NCI-H2107 treated with DMSO at 0.1 percent for 48 hours (cell line): Measurements from ENCODE around the gene CD3G.

Source experiments
- DNase-seq: peaks from one replicate; lab custom pipeline; 2025; ENCODE audit not compliant: unreplicated experiment; lab: John Stamatoyannopoulos, UW

The CD3G gene

DNA sequence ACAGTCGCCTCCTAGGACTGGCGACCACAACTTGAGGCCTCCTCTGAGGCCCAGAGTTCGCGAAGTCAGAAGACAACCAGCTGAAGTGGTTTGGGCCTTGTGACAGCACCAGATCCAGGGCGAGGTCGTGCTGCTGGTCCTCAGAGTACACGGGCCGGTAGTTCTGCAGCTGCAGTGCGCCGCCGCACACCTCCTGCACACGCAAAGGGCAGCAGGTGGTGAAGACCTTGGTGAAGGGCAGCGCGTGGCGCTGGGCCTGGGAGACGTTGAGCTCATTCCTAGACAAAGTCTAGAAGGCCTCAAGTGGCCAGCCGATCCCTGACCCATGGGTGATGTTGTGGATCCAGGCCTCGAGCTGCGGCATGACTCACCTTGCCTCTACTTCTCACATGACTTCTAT, 21.4 kb upstream of the CD3G start:
- DNase-seq, result no peak

- no peak for DNase-seq
These were observed 18.9 kb upstream of the CD3G start for GRCh38 chr11:118325283-118325682.

- no peak for DNase-seq
These were observed 15.4 kb upstream of the CD3G start for GRCh38 chr11:118328745-118329144.

DNA sequence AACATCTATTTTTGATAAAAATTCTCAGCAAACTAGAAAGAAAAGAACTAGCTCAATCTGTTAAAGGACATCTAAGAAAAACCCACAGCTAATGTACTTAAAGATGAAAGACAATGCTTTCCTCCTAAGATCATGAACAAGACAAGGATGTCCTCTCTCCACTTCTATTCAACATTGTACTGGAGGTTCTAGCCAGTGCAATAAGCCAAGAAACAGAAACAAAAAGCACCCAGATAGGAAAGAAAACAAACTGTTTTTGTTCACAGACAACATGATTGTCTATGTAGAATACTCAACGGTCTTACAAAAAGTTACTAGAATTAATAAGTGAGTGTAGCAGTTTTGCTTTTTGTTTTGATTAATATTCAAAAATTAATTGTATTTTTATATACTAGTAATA, 9.4 kb upstream of the CD3G start:
- DNase-seq, result no peak

GRCh38 chr11:118338637-118339061, 5.5 kb upstream of the CD3G start:
- no peak for DNase-seq

- DNase-seq, result no peak
These were observed 4.7 kb upstream of the CD3G start for GRCh38 chr11:118339281-118339961.

DNA sequence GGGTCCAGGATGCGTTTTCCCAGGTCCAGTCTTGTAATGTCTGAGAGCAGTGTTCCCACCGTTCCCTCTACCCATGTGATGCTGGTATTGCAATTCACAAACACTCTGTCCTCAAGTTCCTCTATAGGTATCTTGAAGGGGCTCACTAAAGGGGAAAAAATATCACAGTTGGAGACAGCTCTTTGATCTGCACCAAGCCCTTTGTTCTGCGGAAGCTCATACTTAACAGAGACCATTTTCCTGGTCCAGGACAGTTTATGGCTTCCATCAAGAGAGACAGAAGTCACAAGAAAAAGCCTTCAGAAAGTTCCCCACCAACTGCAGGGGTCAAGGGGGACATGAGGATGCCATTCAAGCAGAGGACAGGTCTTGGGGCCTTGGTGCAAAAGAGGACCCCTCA, 3.7 kb upstream of the CD3G start:
- no peak for DNase-seq

DNA sequence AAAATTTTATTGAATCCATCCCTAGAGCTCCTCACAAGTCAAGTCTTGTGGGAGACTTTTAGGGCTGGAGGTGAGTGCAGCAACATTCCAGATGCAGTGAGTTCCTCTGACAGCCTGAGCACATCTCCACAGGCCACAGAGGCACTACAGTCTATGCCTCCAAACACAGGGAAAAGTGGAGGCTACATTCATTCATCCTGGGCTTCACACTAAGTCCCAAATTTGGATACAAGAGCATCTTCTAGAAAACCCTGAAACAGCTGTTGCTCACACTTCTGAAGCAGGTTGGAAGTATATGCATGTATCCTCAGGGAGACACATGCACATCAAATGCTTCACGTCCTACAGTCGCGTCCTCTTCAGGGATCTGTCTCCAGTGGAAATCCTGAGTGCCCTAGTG, 2.9 kb upstream of the CD3G start:
- no peak for DNase-seq

DNA sequence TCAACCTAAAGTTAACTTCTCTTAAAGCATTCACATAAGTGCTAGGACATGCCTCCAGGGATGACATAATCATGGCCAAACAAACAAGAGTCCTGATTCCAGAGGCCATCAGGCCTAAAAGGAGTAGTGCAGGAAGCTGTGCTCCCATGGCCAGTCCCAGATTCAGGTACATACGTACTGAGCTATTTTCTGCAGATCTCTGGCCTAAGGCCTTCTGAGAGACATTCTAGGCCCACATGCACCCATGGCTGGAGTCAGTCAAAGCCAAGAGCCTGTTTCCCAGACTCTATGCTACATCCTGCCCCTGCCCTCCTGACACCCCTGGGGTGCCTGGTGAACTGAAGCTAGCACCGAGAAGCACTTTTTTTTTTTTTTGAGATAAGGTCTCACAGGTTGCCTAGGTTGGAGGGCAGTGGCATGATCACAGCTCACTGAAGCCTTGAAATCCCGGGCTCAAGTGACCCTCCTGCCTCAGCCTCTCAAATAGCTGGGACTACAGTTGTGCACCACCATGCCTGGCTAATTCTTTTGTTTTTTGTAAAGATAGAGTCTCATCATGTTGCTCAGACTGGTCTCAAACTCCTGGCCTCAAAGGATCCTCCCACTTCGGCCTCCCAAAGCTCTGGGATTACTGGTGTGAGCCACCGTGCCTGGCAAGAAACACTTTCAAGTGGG, 2.2 kb upstream of the CD3G start:
- DNase-seq, result no peak

DNA sequence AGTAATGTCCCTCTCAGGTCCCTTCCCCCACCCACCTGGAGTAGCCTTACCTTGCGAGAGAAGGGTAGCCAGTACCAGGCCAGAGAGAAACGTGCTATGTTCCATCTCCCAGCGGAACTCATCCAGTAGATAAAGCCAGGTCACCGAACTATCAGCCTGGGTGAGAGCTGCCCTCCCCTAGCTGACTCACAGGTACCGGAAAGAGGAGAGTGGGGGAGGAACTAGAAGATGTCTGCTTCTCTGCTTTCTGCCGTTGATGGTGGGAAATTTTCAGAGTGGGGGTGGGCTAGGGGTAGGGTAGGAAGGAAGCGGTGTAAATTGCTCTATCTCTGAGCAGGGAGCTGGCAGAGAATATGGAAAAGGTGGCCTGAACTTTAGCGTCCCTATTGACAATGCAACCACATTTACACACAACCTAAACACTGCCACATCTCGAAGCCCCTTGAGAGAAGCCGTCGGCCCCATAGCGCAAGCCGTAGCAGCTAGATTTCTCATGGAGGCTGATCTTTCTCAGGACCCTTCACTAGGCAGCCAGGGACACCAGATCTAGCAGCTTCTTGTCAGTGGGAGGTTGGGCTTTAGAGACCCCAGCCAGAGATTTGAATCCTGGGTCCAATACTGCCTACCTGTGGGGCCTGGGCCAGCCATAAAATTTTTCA, 1.5 kb upstream of the CD3G start, which contains the start of gene CD3D:
Gene CD3D, minus strand, starts transcription at position 203 of the 659 bp plus-strand sequence. Its CDS starts 98 bp downstream, at position 105.
- no peak for DNase-seq

DNA sequence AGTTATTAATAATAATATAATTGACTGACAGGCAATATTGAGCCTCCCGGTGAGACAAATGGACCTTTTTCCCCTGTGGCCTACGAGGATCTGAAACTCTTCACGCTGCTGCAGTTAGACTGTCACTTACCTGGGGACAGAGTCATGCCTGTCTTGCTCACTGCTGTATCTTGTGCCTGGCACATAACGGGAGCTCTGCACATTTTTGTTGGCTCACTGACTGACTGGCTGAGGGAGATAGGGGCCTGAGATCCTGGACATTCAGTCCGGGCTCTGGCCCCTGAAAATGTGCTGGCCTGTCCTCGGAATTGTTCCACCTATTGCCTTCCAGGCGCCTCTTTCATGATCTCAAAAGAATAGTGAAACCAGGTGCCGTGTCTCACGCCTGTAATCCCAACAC, 896 bp upstream of the CD3G start:
- no peak for DNase-seq

DNA sequence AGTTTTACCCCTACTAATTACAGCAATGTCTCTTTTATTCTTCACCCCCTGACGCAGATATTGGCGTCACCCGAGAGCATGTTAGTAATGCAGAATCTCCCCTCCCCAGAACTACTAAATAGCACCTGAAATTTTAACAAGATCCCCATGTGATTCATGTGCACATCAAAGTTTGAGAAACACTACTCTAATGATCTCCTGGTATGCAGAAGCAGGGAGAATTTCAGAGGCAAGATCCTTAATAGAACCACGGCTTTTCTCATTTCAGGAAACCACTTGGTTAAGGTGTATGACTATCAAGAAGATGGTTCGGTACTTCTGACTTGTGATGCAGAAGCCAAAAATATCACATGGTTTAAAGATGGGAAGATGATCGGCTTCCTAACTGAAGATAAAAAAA, 5.3 kb downstream of the CD3G start:
- DNase-seq, result no peak

DNA sequence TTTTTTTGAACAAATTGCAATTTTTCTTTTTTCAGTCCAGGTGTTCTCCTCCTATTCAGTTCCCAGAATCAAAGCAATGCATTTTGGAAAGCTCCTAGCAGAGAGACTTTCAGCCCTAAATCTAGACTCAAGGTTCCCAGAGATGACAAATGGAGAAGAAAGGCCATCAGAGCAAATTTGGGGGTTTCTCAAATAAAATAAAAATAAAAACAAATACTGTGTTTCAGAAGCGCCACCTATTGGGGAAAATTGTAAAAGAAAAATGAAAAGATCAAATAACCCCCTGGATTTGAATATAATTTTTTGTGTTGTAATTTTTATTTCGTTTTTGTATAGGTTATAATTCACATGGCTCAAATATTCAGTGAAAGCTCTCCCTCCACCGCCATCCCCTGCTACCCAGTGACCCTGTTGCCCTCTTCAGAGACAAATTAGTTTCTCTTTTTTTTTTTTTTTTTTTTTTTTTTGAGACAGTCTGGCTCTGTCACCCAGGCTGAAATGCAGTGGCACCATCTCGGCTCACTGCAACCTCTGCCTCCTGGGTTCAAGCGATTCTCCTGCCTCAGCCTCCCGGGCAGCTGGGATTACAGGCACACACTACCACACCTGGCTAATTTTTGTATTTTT, 9.1 kb downstream of the CD3G start:
- no peak for DNase-seq

- DNase-seq, result no peak
These were observed 13.9 kb downstream of the CD3G start for GRCh38 chr11:118358071-118358470.

DNA sequence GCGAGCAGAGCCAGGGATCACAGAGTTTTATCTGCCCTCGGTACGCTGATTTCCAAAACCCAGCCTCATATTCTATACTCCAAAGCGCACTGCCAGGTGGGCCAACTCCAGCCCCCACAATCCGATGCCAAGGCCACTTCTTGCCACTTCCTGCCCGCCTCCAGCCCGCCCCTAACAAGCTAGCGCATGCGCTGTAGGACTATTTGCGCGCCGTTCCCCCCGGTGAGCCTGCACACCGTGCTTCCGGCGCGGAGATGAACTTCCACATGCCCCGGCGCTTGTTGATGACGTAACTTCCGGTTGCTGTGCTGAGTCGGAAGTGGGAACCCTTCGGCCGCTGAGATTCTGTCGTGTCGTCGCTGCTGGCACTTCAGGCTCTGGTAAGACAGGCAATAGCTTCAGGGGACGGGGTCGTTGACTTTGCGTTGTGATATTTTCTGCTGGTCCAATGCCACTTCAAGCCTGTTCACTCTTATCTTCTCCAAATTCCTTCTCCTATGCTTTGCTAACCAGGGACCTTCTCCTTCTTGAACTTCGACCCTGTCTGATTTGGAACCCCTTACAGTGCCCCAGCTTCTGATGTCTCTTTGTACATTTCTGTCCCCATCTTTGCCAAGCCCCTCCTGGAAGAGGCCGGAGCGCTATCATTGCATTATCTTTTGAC, 15.3 kb downstream of the CD3G start, which contains the start of gene UBE4A:
Gene UBE4A, plus strand, starts transcription at position 306 of the 664 bp plus-strand sequence. CDS start 5,481 bp downstream, outside the sequence.
- peak; percentile 88 for DNase-seq

GRCh38 chr11:118364956-118365615, 20.9 kb downstream of the CD3G start:
- no peak for DNase-seq

DNA sequence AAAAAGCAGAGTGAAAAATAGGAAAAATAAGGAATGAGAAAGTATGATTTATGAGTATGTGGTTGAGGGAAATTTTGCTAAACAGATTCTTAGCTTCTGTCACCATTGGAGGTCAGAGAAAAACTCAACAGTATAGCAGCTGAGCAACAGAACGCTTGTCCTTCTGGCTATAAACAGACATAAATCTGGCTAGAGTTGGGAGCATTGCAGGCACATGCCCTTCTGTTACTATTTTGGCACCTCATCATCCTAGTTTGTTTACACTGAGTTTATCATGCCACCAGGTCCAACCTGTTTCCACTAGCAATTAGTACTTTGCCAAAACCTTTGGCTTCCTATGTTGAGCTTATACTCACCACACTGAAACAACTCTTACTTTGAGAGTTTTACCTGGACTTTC, 22.1 kb downstream of the CD3G start:
- DNase-seq, result no peak

- peak; percentile 18 for DNase-seq
These were observed 26.6 kb downstream of the CD3G start for GRCh38 chr11:118370774-118371173.

GRCh38 chr11:118373263-118373662, 29.1 kb downstream of the CD3G start:
- DNase-seq, result no peak

GRCh38 chr11:118373871-118374270, 29.7 kb downstream of the CD3G start:
- no peak for DNase-seq

- DNase-seq, result no peak
These were observed 30.6 kb downstream of the CD3G start for GRCh38 chr11:118374729-118375128.
